SKM-1 (cell line): ENCODE data around the gene LYPD6.

Experiments used
- DNase-seq: peaks from one replicate; lab custom pipeline; 2025; ENCODE audit not compliant: unreplicated experiment; lab: John Stamatoyannopoulos, UW

Gene LYPD6

DNA sequence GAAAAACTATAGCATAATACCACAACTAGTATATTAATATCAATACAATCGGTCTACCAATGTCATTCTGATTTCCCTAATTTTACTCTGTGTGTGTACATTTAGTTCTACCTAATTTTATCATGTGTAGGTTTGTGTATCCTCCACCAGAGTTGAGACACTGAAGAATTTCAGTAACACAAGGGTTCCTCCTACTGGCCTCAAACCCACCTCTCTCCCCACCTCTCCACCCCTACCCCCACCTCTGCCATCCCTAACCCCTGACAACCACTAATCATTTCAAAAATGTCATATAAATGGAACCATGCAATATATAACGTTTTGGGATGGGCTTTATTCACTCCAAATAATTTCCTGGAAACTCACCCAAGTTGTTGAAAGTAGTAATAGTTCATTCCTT is 117.9 kb downstream of the LYPD6 start:
- no peak for DNase-seq

DNA sequence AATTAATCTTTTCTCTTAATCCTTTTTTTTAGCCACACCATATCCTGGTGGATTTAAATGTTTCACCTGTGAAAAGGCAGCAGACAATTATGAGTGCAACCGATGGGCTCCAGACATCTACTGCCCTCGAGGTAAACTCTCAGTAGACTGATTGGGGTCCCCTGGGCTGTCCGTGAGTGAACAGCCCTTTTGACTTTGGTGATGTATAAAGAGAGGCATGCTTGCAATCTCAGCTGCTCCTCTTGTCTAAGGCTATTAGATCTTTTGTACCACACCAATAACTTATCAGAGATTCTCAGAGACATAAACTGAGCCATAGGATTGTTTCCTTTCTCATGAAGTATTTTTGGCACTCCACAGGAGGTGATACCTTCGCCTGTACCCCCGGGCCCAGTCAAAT is 118.6 kb downstream of the LYPD6 start:
- DNase-seq = no peak

- DNase-seq = no peak
Measured at GRCh38 chr2:149451417-149452165, 121.2 kb downstream of the LYPD6 start.

- no peak for DNase-seq
Measured at GRCh38 chr2:149456285-149456684, 125.9 kb downstream of the LYPD6 start.

- DNase-seq = no peak
Measured at GRCh38 chr2:149458502-149458901, 128.1 kb downstream of the LYPD6 start.

GRCh38 chr2:149463328-149464002 is 133.1 kb downstream of the LYPD6 start:
- no peak for DNase-seq

DNA sequence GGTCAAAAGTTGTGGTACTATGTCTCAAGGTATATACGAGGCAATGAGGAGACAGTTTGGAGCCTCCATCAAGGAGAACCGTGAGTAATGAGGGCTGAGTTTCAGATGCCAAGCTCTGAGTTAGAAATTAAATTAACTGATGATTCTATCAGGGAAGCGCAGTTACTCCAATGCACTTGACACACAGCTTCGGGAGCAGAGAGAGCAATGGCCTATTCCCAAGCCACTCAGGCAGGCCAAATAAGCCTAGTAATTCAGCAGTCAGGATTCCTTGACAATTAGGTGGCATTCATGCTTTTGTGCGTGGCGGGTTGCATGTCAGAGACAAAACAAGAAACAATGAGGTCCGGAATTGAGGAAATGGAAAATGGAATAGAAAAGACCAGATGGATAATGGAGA is 134.0 kb downstream of the LYPD6 start:
- DNase-seq = no peak

- no peak for DNase-seq
Measured at GRCh38 chr2:149465873-149466272, 135.5 kb downstream of the LYPD6 start.

- DNase-seq = no peak
Measured at GRCh38 chr2:149466635-149467034, 136.2 kb downstream of the LYPD6 start.

- no peak for DNase-seq
Measured at GRCh38 chr2:149467436-149467835, 137.0 kb downstream of the LYPD6 start.

GRCh38 chr2:149468636-149469035 is 138.2 kb downstream of the LYPD6 start:
- no peak for DNase-seq

DNA sequence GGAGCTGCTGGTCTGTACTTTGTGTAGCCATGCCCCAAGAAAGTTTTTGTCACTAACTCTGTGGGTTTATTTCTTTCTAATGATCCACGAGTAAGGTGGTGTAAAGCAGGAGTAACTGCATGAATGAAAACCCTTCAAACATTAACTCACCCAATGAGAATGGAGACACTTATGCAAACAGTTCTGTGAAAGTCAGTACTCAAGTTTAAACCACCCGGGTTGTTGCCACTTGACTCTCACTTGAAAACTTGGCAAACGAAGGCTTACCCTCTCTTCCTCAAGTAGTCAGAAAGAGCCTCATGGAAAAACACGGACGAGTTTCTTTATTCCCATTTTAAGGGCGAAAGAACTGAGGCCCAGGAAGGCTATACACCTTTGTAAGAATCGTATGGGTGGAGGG is 139.7 kb downstream of the LYPD6 start:
- no peak for DNase-seq

- DNase-seq = no peak
Measured at GRCh38 chr2:149472413-149472812, 142.0 kb downstream of the LYPD6 start.

DNA sequence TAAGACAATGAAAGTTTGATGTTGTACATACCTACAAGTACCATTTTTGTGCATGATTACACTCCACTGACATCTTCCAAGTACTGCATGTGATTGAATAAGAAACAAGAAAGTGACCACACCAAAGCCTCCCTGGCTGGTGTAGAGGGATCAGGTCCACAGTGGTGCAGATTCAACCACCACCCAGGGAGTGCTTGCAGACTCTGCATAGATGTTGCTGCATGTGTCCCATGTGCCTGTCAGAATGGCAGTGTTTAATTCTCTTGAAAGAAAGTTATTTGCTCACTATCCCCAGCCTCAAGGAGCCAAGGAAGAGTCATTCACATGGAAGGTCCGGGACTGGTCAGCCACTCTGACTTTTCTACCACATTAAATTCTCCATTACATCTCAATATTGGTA is 142.7 kb downstream of the LYPD6 start:
- DNase-seq = no peak

DNA sequence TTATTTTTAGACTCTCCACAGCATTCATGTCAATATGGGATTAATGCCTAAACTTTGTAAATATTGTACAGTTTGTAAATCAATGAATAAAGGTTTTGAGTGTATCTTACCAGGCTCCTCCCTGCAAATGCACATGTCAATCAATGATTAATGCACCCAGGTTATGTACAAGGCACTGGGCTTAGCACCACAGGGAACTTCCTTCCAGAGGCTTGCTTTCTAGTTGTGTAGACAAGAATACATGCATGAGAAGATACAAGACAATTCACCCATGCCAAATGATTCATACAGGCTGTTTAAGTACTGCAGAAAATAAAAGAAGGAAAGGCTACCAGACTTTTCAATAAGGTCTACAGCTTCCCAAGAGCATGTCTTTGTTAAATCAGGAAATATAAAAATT is 143.1 kb downstream of the LYPD6 start:
- DNase-seq = no peak

DNA sequence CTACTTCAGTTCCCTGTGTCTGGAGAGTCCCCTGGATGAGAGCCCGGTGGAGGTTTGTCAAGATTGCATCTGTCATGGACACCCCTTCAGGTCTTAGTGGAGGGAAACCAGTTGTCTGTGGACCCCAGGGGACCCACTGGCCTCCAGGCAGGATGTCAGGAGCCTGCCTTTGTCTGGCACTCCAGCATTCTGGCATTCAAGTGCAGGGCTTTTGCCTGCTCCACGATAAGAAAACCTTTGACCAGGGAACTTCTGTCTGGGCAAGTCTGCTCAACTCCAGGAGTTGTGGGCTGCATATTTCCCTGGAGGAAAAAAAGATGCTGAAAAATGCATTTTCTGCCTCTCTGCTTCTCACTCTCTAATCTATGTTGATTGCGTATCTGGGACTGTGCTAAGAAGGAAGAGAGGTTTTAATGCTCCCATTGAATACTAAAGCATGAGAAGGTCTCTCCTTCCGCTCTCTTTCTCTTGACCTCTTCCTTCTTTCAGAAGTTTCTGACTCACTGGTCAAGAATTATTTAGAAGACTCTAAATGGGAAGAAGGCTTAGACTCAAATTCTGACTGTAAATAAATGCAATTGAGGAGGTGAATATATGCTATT is 152.7 kb downstream of the LYPD6 start:
- DNase-seq = no peak

DNA sequence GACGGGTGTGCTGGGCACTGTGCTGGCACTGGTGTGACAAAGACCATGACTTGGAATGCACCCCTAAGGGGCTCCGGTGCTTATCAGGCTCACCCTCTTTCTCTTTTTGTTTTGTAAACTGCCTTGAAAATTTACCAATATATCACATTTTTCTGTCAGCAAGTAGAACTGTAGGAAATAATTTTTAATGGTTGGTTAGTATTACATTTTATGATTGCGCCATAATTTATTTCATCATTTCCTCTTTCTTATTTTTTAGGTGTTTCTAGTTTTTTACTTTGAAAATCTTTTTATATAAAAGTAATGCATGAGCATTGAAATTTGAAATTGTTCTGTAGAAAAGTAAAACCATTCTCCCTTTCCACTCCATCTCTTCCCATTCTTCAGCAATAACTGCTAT is 156.3 kb downstream of the LYPD6 start:
- DNase-seq = no peak

- no peak for DNase-seq
Measured at GRCh38 chr2:149487189-149487588, 156.8 kb downstream of the LYPD6 start.

DNA sequence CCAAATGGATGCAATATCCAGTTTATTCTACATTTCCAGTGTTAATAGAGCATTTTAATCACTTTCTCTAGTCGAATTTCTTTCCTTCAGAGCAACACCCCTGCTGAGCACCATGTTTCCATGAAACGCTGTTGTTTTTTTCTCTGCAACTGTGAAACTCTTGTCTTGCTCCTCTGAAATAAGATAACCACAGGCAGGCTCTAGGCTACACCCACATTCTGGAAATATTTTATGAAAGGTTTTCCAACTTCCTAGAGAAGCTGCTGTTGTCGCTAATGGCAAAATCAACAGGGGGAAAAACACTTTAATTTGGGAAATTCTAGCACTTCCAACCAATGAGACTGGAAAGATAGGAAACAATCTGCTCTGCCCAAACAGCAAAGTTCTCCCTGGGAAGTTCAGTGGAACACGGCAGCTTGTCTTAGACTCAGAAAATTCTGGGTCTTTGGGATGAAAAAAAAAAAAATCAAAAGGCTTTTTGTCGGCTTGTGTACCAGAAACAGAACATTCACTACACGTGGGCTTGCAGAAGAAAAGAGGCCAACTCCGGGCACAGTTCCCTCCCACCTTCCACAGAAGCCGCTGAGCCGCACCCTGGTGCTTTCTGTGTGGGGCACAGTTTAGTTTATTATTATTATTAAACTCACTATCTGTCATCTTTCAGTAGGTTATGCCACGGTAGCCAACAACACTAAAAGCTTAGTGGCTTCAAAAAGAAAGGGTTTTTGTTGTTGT is 158.5 kb downstream of the LYPD6 start:
- no peak for DNase-seq

- DNase-seq = no peak
Measured at GRCh38 chr2:149489452-149489851, 159.1 kb downstream of the LYPD6 start.

GRCh38 chr2:149490296-149490695 is 159.9 kb downstream of the LYPD6 start:
- no peak for DNase-seq

GRCh38 chr2:149492923-149493322 is 162.5 kb downstream of the LYPD6 start:
- no peak for DNase-seq
